H9 (cell line): ENCODE data around the gene MRGPRF. TPM values are rescaled to one million over a fixed set of nuclear protein-coding genes. Genes with fewer than 3 reads are reported as not detected.

Experiments
- DNase-seq: peaks from one replicate; pipeline ENCODE4 v3.0.0-alpha.2; 2017
- H2AFZ ChIP-seq: one replicate; pipeline ENCODE4 v1.6.1; 2013; ENCODE audit warnings: mild to moderate bottlenecking, low read length, control low read depth, moderate library complexity
- H2AK5ac ChIP-seq: 2 replicates; pipeline ENCODE4 v1.6.1; 2013; ENCODE audit warnings: low read length, control low read depth, mixed read lengths; ENCODE audit not compliant: insufficient read length
- H2BK120ac ChIP-seq: one replicate; pipeline ENCODE4 v1.6.1; 2013; ENCODE audit warnings: low read depth, mild to moderate bottlenecking, low read length, control low read depth, inconsistent platforms; ENCODE audit not compliant: poor library complexity, severe bottlenecking
- H2BK12ac ChIP-seq: 2 replicates; pipeline ENCODE4 v1.6.1; 2013; ENCODE audit warnings: low read length, control low read depth, mixed read lengths, low read depth; ENCODE audit not compliant: insufficient read length
- H2BK15ac ChIP-seq: 2 replicates; pipeline ENCODE4 v1.6.1; 2013; ENCODE audit warnings: low read depth, low read length, control low read depth
- H2BK20ac ChIP-seq: one replicate; pipeline ENCODE4 v1.6.1; 2013; ENCODE audit warnings: low read depth, mild to moderate bottlenecking, low read length, control low read depth, inconsistent platforms; ENCODE audit not compliant: poor library complexity, severe bottlenecking
- H2BK5ac ChIP-seq: 2 replicates; pipeline ENCODE4 v1.6.1; 2013; ENCODE audit warnings: low read length, control low read depth, mixed read lengths; ENCODE audit not compliant: insufficient read length
- H3K14ac ChIP-seq: 2 replicates; pipeline ENCODE4 v1.6.1; 2013; ENCODE audit warnings: low read length, control low read depth; ENCODE audit not compliant: insufficient read depth
- H3K18ac ChIP-seq: 2 replicates; pipeline ENCODE4 v1.6.1; 2013; ENCODE audit warnings: low read depth, mild to moderate bottlenecking, mixed read lengths, low read length, control low read depth; ENCODE audit not compliant: insufficient read length
- H3K23ac ChIP-seq: 2 replicates; pipeline ENCODE4 v1.6.1; 2013; ENCODE audit warnings: low read length, control low read depth, mixed read lengths, low read depth; ENCODE audit not compliant: insufficient read length
- H3K23me2 ChIP-seq: 2 replicates; pipeline ENCODE4 v1.6.1; 2013; ENCODE audit warnings: low read depth, mild to moderate bottlenecking, mixed read lengths, low read length, control low read depth; ENCODE audit not compliant: insufficient read length, poor library complexity, severe bottlenecking
- H3K27ac ChIP-seq: 2 replicates; pipeline ENCODE4 v1.5.1; 2013; ENCODE audit warnings: low read length, control low read depth, mixed read lengths, low read depth; ENCODE audit not compliant: insufficient read length
- H3K27me3 ChIP-seq: 2 replicates; pipeline ENCODE4 v1.6.1; 2013; ENCODE audit warnings: low read length, control low read depth, inconsistent platforms; ENCODE audit not compliant: insufficient read depth
- H3K4ac ChIP-seq: 2 replicates; pipeline ENCODE4 v1.6.1; 2013; ENCODE audit warnings: low read depth, mild to moderate bottlenecking, control low read depth, inconsistent platforms, low read length, moderate library complexity
- H3K4me1 ChIP-seq: 2 replicates; pipeline ENCODE4 v1.6.1; 2013; ENCODE audit warnings: low read length, control low read depth, inconsistent platforms; ENCODE audit not compliant: insufficient read depth
- H3K4me2 ChIP-seq: 2 replicates; pipeline ENCODE4 v1.6.1; 2013; ENCODE audit warnings: low read length, control low read depth, mixed read lengths; ENCODE audit not compliant: insufficient read length, insufficient read depth
- H3K56ac ChIP-seq: 2 replicates; pipeline ENCODE4 v1.6.1; 2013; ENCODE audit warnings: low read depth, mild to moderate bottlenecking, mixed read lengths, low read length, control low read depth; ENCODE audit not compliant: insufficient read length
- H3K79me1 ChIP-seq: 2 replicates; pipeline ENCODE4 v1.6.1; 2013; ENCODE audit warnings: low read depth, mild to moderate bottlenecking, moderate library complexity, low read length, control low read depth, inconsistent platforms; ENCODE audit not compliant: insufficient read depth, poor library complexity, severe bottlenecking
- H3K79me2 ChIP-seq: 2 replicates; pipeline ENCODE4 v1.6.1; 2013; ENCODE audit warnings: low read length, control low read depth, inconsistent platforms; ENCODE audit not compliant: insufficient read depth
- H3K9ac ChIP-seq: 2 replicates; pipeline ENCODE4 v1.6.1; 2013; ENCODE audit warnings: low read length, control low read depth, mixed read lengths; ENCODE audit not compliant: insufficient read length; ENCODE audit errors: extremely low read depth
- H3K9me3 ChIP-seq: one replicate; pipeline ENCODE4 v1.6.1; 2013; ENCODE audit warnings: low read depth, low read length, inconsistent platforms; ENCODE audit not compliant: control insufficient read depth
- H3T11ph ChIP-seq: one replicate; pipeline ENCODE4 v1.6.1; 2013; ENCODE audit warnings: mild to moderate bottlenecking, low read length, control low read depth, inconsistent platforms
- H4K20me1 ChIP-seq: one replicate; pipeline ENCODE4 v1.6.1; 2013; ENCODE audit not compliant: control insufficient read depth, insufficient read length, insufficient read depth
- H4K5ac ChIP-seq: 2 replicates; pipeline ENCODE4 v1.6.1; 2013; ENCODE audit warnings: low read depth, mild to moderate bottlenecking, mixed read lengths, low read length, control low read depth; ENCODE audit not compliant: insufficient read length
- H4K8ac ChIP-seq: replicated peaks from 2 replicates; pipeline ENCODE4 v1.6.1; 2013; ENCODE audit warnings: low read length, control low read depth, mixed read lengths, low read depth; ENCODE audit not compliant: insufficient read length
- H4K91ac ChIP-seq: 2 replicates; pipeline ENCODE4 v1.6.1; 2013; ENCODE audit warnings: low read depth, mild to moderate bottlenecking, moderate library complexity, mixed read lengths, low read length, control low read depth; ENCODE audit not compliant: insufficient read length
- H3K27ac Mint-ChIP-seq, 3 experiments: 2 replicates in 2 of 3; 3 replicates in 1 of 3; pipeline ENCODE4 v1.8.0; 2020 to 2021; ENCODE audit warnings: mixed read lengths in 3 of 3, mild to moderate bottlenecking in 1 of 3, moderate library complexity in 1 of 3
- H3K27me3 Mint-ChIP-seq: 2 replicates; pipeline ENCODE4 v1.8.0; 2021; ENCODE audit warnings: low read depth, mild to moderate bottlenecking, moderate library complexity, mixed read lengths
- H3K36me3 Mint-ChIP-seq, 3 experiments: 2 replicates in 2 of 3; 3 replicates in 1 of 3; pipeline ENCODE4 v1.8.0; 2020 to 2021; ENCODE audit warnings: low read depth in 3 of 3, mixed read lengths in 3 of 3; ENCODE audit not compliant: insufficient read depth in 1 of 3
- H3K4me1 Mint-ChIP-seq, 2 experiments: 2 replicates each; pipeline ENCODE4 v1.8.0; 2020; ENCODE audit warnings: mixed read lengths in 2 of 2
- H3K4me3 Mint-ChIP-seq, 2 experiments: 2 replicates in 1 of 2; 3 replicates in 1 of 2; pipeline ENCODE4 v1.8.0; 2020 to 2021; ENCODE audit warnings: mild to moderate bottlenecking in 2 of 2, mixed read lengths in 2 of 2, moderate library complexity in 1 of 2
- H3K9me3 Mint-ChIP-seq, 2 experiments: 2 replicates in 1 of 2; 3 replicates in 1 of 2; pipeline ENCODE4 v1.8.0; 2020; ENCODE audit warnings: mild to moderate bottlenecking in 2 of 2, mixed read lengths in 2 of 2, moderate library complexity in 1 of 2
- CTCF ChIP-seq: fragments of 200-600 bp; sonication (generic); conservative IDR thresholded peaks from 3 replicates; pipeline ENCODE4 v1.8.0; 2021; ENCODE audit warnings: antibody characterized with exemption, mild to moderate bottlenecking
- WGBS: extraction: QIAGEN DNeasy Blood & Tissue Kit; methylation state at CpG from one replicate; pipeline ENCODE4 v1.1.7; 2013; ENCODE audit warnings: missing lambda C conversion rate, low lambda C conversion rate, mixed read lengths; ENCODE audit not compliant: insufficient read length; ENCODE audit errors: extremely low coverage; 5-methylcytosine and 5-hydroxymethylcytosine counted together
- total RNA-seq: library from RNA; stranded (reverse); gene quantifications from 2 replicates; pipeline ENCODE4 v1.2.1, GENCODE V29; 2021

Gene MRGPRF
- total RNA-seq, 1 experiment from 2014 or later, result 4.0 TPM

- H3K23me2 ChIP-seq, result no peaks in the 10 kb centered on the region
- Mint-ChIP-seq H3K27me3 (peaks cover 2% of the 10 kb centered on the region; the same call in 1 of the 2 replicates), H3K36me3 (no peaks in the 10 kb centered on the region), H3K27ac (no peak overlapping the region; a peak in 1 of 7 replicates), H3K4me1 (peaks cover 7 to 13% of the 10 kb centered on the region in 2 experiments), H3K9me3 (peaks cover 9 to 12% of the 10 kb centered on the region in 2 experiments), H3K4me3 (no peak overlapping the region)
- H2AFZ ChIP-seq, result no peak overlapping the region
- no peaks in the 10 kb centered on the region for H3K9me3 ChIP-seq
- H2BK5ac ChIP-seq, result no peak overlapping the region
- no peak overlapping the region for H2BK120ac ChIP-seq
- no peak overlapping the region for H4K91ac ChIP-seq
- H4K8ac ChIP-seq, result no peak overlapping the region
- no peak overlapping the region for H3K9ac ChIP-seq
- DNase-seq, result no peak
- no peaks in the 10 kb centered on the region for H3K4me1 ChIP-seq
- H4K20me1 ChIP-seq, result no peaks in the 10 kb centered on the region
- no peak overlapping the region for H3K4me2 ChIP-seq
- no peak for TF ChIP-seq CTCF
- no peak overlapping the region for H2BK20ac ChIP-seq
- H3K56ac ChIP-seq, result no peak overlapping the region
- no peak overlapping the region for H3K4ac ChIP-seq
- H3K14ac ChIP-seq, result no peak overlapping the region
- no peak overlapping the region for H2BK12ac ChIP-seq
- H3K79me1 ChIP-seq, result no peaks in the 10 kb centered on the region
- H3T11ph ChIP-seq, result no peak overlapping the region
- H3K23ac ChIP-seq, result no peak overlapping the region
- no peak overlapping the region for H2AK5ac ChIP-seq
- no peaks in the 10 kb centered on the region for H3K27me3 ChIP-seq
- no peak overlapping the region for H3K27ac ChIP-seq
- H4K5ac ChIP-seq, result no peak overlapping the region
- WGBS, result no CpG with 5 or more reads among the region's 6 CpGs
- no peaks in the 10 kb centered on the region for H3K79me2 ChIP-seq
- no peak overlapping the region for H2BK15ac ChIP-seq
- H3K18ac ChIP-seq, result no peak overlapping the region
Measured at GRCh38 chr11:68983801-68984200, 29.2 kb downstream of the MRGPRF start.
